ENCODE data around the gene SH3PXD2A.

DNA sequence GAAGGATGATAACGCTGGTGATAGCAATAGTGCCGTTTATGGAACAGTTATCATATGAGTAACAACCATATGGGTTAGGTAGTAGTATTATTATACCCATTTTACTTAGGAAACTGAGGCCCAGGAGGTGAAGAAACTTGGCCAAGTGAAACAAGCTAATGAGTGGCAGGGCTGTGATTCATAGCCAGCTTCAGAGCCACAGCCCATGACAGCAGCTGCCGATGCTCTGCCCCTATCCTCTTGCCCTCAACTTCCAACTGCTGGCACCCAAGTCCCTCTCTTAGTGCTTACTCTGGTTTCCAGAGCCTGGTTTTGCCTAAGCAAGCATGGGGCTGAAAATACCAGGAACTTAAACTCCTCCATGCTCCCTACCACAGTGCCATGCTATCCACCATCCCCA, 12.3 kb downstream of the SH3PXD2A start:
- no peak for TF ChIP-seq RBAK (tag by site-specific recombination; IDR thresholded peaks at IDR 0.05)
- TF ChIP-seq HOXA7 (CRISPR knock-in tag; IDR thresholded peaks at IDR 0.05; ENCODE audit: borderline replicate concordance), result no peak
- TF ChIP-seq ZNF660 (tag by site-specific recombination; IDR thresholded peaks at IDR 0.05), result no peak
